Natural killer cell treated with Interleukin-12 subunit alpha and Interleukin-12 subunit beta and Interleukin-15 and Interleukin-18, amount 100 ng/mL, for 72 hours (primary cell): ENCODE measurements around the gene SLC7A8. TPM values are rescaled to one million over a fixed set of nuclear protein-coding genes. Genes with fewer than 3 reads are reported as not detected.

ENCODE experiments used
- ATAC-seq, 2 donors: fragments of 150-1000 bp; cut with Tn5 transposase in 1 of 2; sonication (Bioruptor Pico), chemical (Tn5 transposase) in 1 of 2; 2 replicates each; pipeline ENCODE4 v1.10.0; 2021
- DNase-seq: peaks from one replicate; pipeline ENCODE4 v3.0.0; 2022; ENCODE audit warnings: low spot score
- H3K27ac Mint-ChIP-seq, 2 donors: 1 replicate in 1 of 2; 2 replicates in 1 of 2; pipeline ENCODE4 v1.8.0; 2022; ENCODE audit warnings: mixed read lengths in 2 of 2, mild to moderate bottlenecking in 1 of 2, moderate library complexity in 1 of 2
- H3K27me3 Mint-ChIP-seq, 2 donors: 1 replicate in 1 of 2; 2 replicates in 1 of 2; pipeline ENCODE4 v1.8.0; 2022; ENCODE audit warnings: mixed read lengths in 2 of 2
- H3K36me3 Mint-ChIP-seq: one replicate; pipeline ENCODE4 v1.8.0; 2022; ENCODE audit warnings: mixed read lengths
- H3K4me1 Mint-ChIP-seq, 2 donors: 1 replicate in 1 of 2; 2 replicates in 1 of 2; pipeline ENCODE4 v1.8.0; 2022; ENCODE audit warnings: low read depth in 2 of 2, mixed read lengths in 2 of 2, mild to moderate bottlenecking in 1 of 2
- H3K4me3 Mint-ChIP-seq: one replicate; pipeline ENCODE4 v1.8.0; 2022; ENCODE audit warnings: mixed read lengths
- H3K9me3 Mint-ChIP-seq: 2 replicates; pipeline ENCODE4 v1.8.0; 2022; ENCODE audit warnings: mixed read lengths
- total RNA-seq, 2 donors: library from RNA; stranded (reverse); gene quantifications; one replicate each; pipeline ENCODE4 v1.2.3, GENCODE V29; 2022

The SLC7A8 gene
- total RNA-seq, 2 donors from 2014 or later = 0.07 to 3.5 TPM

- Mint-ChIP-seq H3K27ac (no peak overlapping the region), H3K36me3 (no peaks in the 10 kb centered on the region), H3K4me3 (no peak overlapping the region), H3K9me3 (no peaks in the 10 kb centered on the region), H3K27me3 (peaks cover 0 to 12% of the 10 kb centered on the region in 2 donors), H3K4me1 (peaks cover 5% of the 10 kb centered on the region in 2 donors)
- DNase-seq = no peak
- no peak for ATAC-seq
Observed at GRCh38 chr14:23162005-23162404, 21.5 kb downstream of the SLC7A8 start.

GRCh38 chr14:23160924-23161522 is 22.4 kb downstream of the SLC7A8 start:
- peaks cover 5% of the 10 kb centered on the region in 2 donors for H3K4me1 Mint-ChIP-seq
- H3K9me3 Mint-ChIP-seq = no peaks in the 10 kb centered on the region
- no peaks in the 10 kb centered on the region for H3K36me3 Mint-ChIP-seq
- peak overlapping the region; percentile 41 for H3K4me3 Mint-ChIP-seq
- no peak overlapping the region for H3K27ac Mint-ChIP-seq
- ATAC-seq = peak; percentile 31 to 64
- peaks cover 0 to 12% of the 10 kb centered on the region in 2 donors for H3K27me3 Mint-ChIP-seq
- no peak for DNase-seq

GRCh38 chr14:23159532-23159931 is 23.9 kb downstream of the SLC7A8 start:
- Mint-ChIP-seq H3K27ac (no peak overlapping the region), H3K4me3 (no peak overlapping the region), H3K27me3 (peaks cover 0 to 12% of the 10 kb centered on the region in 2 donors), H3K36me3 (no peaks in the 10 kb centered on the region), H3K4me1 (peaks cover 5% of the 10 kb centered on the region in 2 donors), H3K9me3 (no peaks in the 10 kb centered on the region)
- ATAC-seq (no peak), DNase-seq (no peak)

- no peak overlapping the region for H3K27ac Mint-ChIP-seq
- H3K9me3 Mint-ChIP-seq = no peaks in the 10 kb centered on the region
- peaks cover 5% of the 10 kb centered on the region in 2 donors for H3K4me1 Mint-ChIP-seq
- DNase-seq (no peak), ATAC-seq (no peak)
- H3K27me3 Mint-ChIP-seq = peaks cover under 1 to 12% of the 10 kb centered on the region in 2 donors
- H3K36me3 Mint-ChIP-seq = no peaks in the 10 kb centered on the region
- H3K4me3 Mint-ChIP-seq = no peak overlapping the region
Observed at GRCh38 chr14:23158779-23159178, 24.7 kb downstream of the SLC7A8 start.

GRCh38 chr14:23154964-23155587 is 28.4 kb downstream of the SLC7A8 start:
- Mint-ChIP-seq H3K4me1 (no peaks in the 10 kb centered on the region), H3K9me3 (no peaks in the 10 kb centered on the region), H3K4me3 (no peak overlapping the region), H3K36me3 (no peaks in the 10 kb centered on the region), H3K27me3 (peaks cover 4 to 17% of the 10 kb centered on the region in 2 donors), H3K27ac (no peak overlapping the region)
- ATAC-seq (no peak), DNase-seq (no peak)

GRCh38 chr14:23153851-23154796 is 29.3 kb downstream of the SLC7A8 start:
- H3K4me3 Mint-ChIP-seq = no peak overlapping the region
- H3K9me3 Mint-ChIP-seq = no peaks in the 10 kb centered on the region
- no peak for DNase-seq
- no peak overlapping the region for H3K27ac Mint-ChIP-seq
- peaks cover 6 to 15% of the 10 kb centered on the region in 2 donors for H3K27me3 Mint-ChIP-seq
- no peak for ATAC-seq
- no peaks in the 10 kb centered on the region for H3K4me1 Mint-ChIP-seq
- H3K36me3 Mint-ChIP-seq = no peaks in the 10 kb centered on the region

GRCh38 chr14:23151342-23151741 is 32.1 kb downstream of the SLC7A8 start:
- peaks cover 10 to 13% of the 10 kb centered on the region in 2 donors for H3K27me3 Mint-ChIP-seq
- H3K9me3 Mint-ChIP-seq = no peaks in the 10 kb centered on the region
- H3K27ac Mint-ChIP-seq = no peak overlapping the region
- H3K4me3 Mint-ChIP-seq = no peak overlapping the region
- no peak for DNase-seq
- no peaks in the 10 kb centered on the region for H3K36me3 Mint-ChIP-seq
- H3K4me1 Mint-ChIP-seq = no peaks in the 10 kb centered on the region
- no peak for ATAC-seq

- DNase-seq (no peak), ATAC-seq (no peak)
- peaks cover 13 to 14% of the 10 kb centered on the region in 2 donors for H3K27me3 Mint-ChIP-seq
- no peaks in the 10 kb centered on the region for H3K36me3 Mint-ChIP-seq
- H3K4me3 Mint-ChIP-seq = no peak overlapping the region
- no peaks in the 10 kb centered on the region for H3K9me3 Mint-ChIP-seq
- no peak overlapping the region for H3K27ac Mint-ChIP-seq
- no peaks in the 10 kb centered on the region for H3K4me1 Mint-ChIP-seq
Observed at GRCh38 chr14:23149745-23150144, 33.7 kb downstream of the SLC7A8 start.

GRCh38 chr14:23148591-23149249 is 34.7 kb downstream of the SLC7A8 start:
- peaks cover 13 to 14% of the 10 kb centered on the region in 2 donors for H3K27me3 Mint-ChIP-seq
- no peaks in the 10 kb centered on the region for H3K4me1 Mint-ChIP-seq
- no peaks in the 10 kb centered on the region for H3K9me3 Mint-ChIP-seq

GRCh38 chr14:23147676-23148075 is 35.8 kb downstream of the SLC7A8 start:
- Mint-ChIP-seq H3K9me3 (no peaks in the 10 kb centered on the region), H3K27ac (no peak overlapping the region), H3K36me3 (no peaks in the 10 kb centered on the region), H3K4me1 (no peaks in the 10 kb centered on the region), H3K4me3 (no peak overlapping the region), H3K27me3 (peaks cover 13% of the 10 kb centered on the region in 2 donors)
- DNase-seq (no peak), ATAC-seq (no peak)

More at GRCh38 chr14:23148591-23149249, 34.7 kb downstream of the SLC7A8 start:
- Mint-ChIP-seq H3K36me3 (no peaks in the 10 kb centered on the region), H3K27ac (no peak overlapping the region), H3K4me3 (no peak overlapping the region)
- ATAC-seq (peak in 1 of 2 donors; percentile 52), DNase-seq (peak; percentile 8)

- no peak overlapping the region for H3K4me3 Mint-ChIP-seq
- no peak for ATAC-seq
Observed at GRCh38 chr14:23146980-23147379, 36.5 kb downstream of the SLC7A8 start.

GRCh38 chr14:23146351-23146910 is 37.0 kb downstream of the SLC7A8 start:
- peaks cover 13% of the 10 kb centered on the region in 2 donors for H3K27me3 Mint-ChIP-seq
- H3K9me3 Mint-ChIP-seq = no peaks in the 10 kb centered on the region
- H3K4me3 Mint-ChIP-seq = no peak overlapping the region
- no peaks in the 10 kb centered on the region for H3K4me1 Mint-ChIP-seq
- no peaks in the 10 kb centered on the region for H3K36me3 Mint-ChIP-seq
- H3K27ac Mint-ChIP-seq = no peak overlapping the region
- ATAC-seq (peak in 1 of 2 donors; percentile 66), DNase-seq (peak; percentile 8)

More at GRCh38 chr14:23146980-23147379, 36.5 kb downstream of the SLC7A8 start:
- Mint-ChIP-seq H3K27me3 (peaks cover 13% of the 10 kb centered on the region in 2 donors), H3K36me3 (no peaks in the 10 kb centered on the region), H3K4me1 (no peaks in the 10 kb centered on the region), H3K27ac (no peak overlapping the region), H3K9me3 (no peaks in the 10 kb centered on the region)
- DNase-seq = no peak

GRCh38 chr14:23145794-23146350 is 37.6 kb downstream of the SLC7A8 start:
- peak; percentile 20 for DNase-seq
- no peak overlapping the region for H3K4me3 Mint-ChIP-seq
- H3K9me3 Mint-ChIP-seq = no peaks in the 10 kb centered on the region
- ATAC-seq = no peak
- H3K27ac Mint-ChIP-seq = no peak overlapping the region
- H3K27me3 Mint-ChIP-seq = peaks cover 13% of the 10 kb centered on the region in 2 donors
- no peaks in the 10 kb centered on the region for H3K36me3 Mint-ChIP-seq
- no peaks in the 10 kb centered on the region for H3K4me1 Mint-ChIP-seq
